Germinal center (tissue), 1 donor: Measurements from ENCODE around the gene RHNO1.

Experiments used
- DNase-seq: peaks from one replicate; pipeline ENCODE4 v3.0.0; 2012; ENCODE audit warnings: mixed read lengths, low spot score

RHNO1 gene

GRCh38 chr12:2902272-2902880 lies 25.4 kb downstream of the RHNO1 start:
- DNase-seq: no peak

DNA sequence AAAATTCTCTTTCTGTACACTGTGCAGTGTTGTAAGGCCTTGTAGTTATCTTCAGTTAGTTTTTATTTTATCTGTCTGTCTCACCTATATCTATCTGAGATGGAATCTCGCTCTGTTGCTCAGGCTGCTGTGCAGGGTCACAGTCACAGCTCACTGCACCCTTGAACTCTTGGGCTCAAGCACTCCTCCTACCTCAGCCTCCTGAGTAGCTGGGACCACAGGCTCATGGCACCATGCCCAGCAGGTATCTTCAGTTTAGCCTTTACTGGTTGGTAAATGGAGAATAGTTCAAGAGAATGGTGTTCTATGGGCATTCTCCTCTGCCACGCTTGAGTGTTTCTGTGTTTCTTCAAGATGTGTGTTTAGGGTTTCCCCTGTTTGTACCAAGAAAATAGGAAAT lies 27.2 kb downstream of the RHNO1 start:
- no peak for DNase-seq

- no peak for DNase-seq
Measured at GRCh38 chr12:2912216-2912575, 35.2 kb downstream of the RHNO1 start.

- DNase-seq: no peak
Measured at GRCh38 chr12:2919249-2919648, 42.2 kb downstream of the RHNO1 start.

DNA sequence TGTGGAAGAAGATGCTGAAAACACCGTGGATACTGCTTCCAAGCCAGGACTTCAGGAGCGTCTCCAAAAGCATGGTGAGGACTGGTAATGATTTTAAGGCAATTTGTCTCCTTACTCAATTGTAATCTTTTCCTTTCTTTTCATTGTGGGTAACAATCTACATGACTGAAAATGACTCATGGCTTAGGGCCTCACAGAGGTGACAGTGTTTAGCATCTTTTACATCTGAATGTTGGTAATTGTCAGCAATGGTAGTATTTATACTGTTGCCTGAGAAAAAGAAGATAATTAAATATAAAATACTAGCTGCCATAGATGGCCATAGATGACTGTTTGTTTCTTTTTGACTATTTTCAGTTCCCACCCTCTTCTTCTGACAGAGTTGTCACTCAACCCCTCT lies 45.3 kb downstream of the RHNO1 start:
- no peak for DNase-seq

DNA sequence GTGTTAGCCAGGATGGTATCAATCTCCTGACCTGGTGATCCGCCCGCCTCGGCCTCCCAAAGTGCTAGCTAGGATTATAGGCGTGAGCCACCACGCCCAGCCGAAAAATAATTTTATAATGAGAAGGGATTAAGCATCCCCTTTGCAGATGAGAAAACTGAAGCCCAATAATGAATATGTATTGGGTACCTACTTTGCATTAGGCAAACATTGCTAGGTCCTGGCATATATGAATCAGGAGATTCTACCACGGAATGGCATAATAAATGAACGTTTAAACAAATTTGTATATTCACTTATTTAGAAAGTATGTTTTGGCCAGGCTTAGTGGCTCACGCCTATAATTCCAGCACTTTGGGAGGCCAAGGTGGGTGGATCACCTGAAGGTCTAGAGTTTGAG lies 46.0 kb downstream of the RHNO1 start:
- no peak for DNase-seq

DNA sequence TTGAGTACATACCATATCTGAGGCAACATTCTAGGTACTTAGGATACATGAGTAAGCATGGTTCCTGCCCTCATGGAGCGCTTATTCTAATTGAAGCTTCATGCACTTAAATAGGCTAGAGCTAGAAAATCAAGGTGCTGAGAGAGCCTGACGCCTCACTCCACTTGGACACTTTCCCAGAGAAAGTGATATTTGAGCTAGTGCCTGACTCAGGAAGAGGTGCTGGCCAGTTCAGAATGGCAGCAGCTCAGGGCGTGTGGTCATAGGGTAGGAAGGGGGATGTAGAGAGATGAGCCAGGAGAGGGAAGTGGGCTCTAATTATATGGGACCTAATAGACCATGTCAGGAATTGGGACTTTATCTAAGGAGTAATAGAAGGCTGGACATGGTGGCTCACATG lies 47.0 kb downstream of the RHNO1 start:
- DNase-seq: no peak

- DNase-seq: no peak
Measured at GRCh38 chr12:2925322-2925995, 48.4 kb downstream of the RHNO1 start.

- no peak for DNase-seq
Measured at GRCh38 chr12:2930865-2931264, 53.8 kb downstream of the RHNO1 start.

- DNase-seq: no peak
Measured at GRCh38 chr12:2933586-2933985, 56.6 kb downstream of the RHNO1 start.

DNA sequence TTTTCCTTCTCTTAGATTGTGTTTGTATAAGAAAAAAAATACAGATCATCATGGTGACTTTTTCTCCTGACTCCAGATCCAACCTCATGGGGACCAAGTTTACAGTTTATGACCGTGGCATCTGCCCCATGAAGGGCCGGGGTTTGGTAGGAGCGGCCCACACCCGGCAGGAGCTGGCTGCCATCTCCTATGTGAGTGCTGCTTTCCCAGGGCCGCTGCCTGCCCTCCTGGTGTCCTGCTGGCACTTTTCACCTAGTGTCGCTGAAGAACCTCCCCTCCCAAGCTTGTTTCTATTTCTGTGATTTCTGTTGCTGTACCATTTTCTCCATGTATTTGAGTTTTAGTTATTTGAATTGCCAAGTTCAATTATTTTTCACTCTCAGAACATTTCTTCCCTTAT lies 57.3 kb downstream of the RHNO1 start:
- DNase-seq: no peak

- no peak for DNase-seq
Measured at GRCh38 chr12:2936301-2936700, 59.3 kb downstream of the RHNO1 start.

- DNase-seq: no peak
Measured at GRCh38 chr12:2937500-2937899, 60.5 kb downstream of the RHNO1 start.
